ENCODE data around the gene DUSP14. TPM values are rescaled to one million over a fixed set of nuclear protein-coding genes. Genes with fewer than 3 reads are reported as not detected.

The DUSP14 gene
- total RNA-seq, 3 donors from 2014 or later (not counting 1 experiment from before 2014, with no cell fraction given) = 5.0 to 9.1 (median 5.3) TPM

GRCh38 chr17:37502009-37502936 lies 12.6 kb downstream of the DUSP14 start:
- intact Hi-C loops (cut with micrococcal nuclease) = no loop called here
- H3K4me1 ChIP-seq (ENCODE audit: control insufficient read depth, insufficient read depth, low read length) = no peaks in the 10 kb centered on the region
- WGBS (ENCODE audit: insufficient coverage) = 89% methylated on average over 9 of the region's 10 CpGs
- no peak for TF ChIP-seq CTCF (IDR thresholded peaks at IDR 0.05)
- ATAC-seq (no peak), DNase-seq (no peak)
- no peaks in the 10 kb centered on the region for H3K27me3 Mint-ChIP-seq (ENCODE audit: low read depth in 2 of 2)
- no peak overlapping the region for H3K27ac Mint-ChIP-seq
- H3K4me1 Mint-ChIP-seq = no peaks in the 10 kb centered on the region
- no peaks in the 10 kb centered on the region for H3K9me3 ChIP-seq (ENCODE audit: control insufficient read depth, insufficient read depth, low read length)
- H3K36me3 ChIP-seq (ENCODE audit: control insufficient read depth, insufficient read depth, low read length) = no peaks in the 10 kb centered on the region
- no peaks in the 10 kb centered on the region for H3K9me3 Mint-ChIP-seq
- H3K4me3 ChIP-seq (ENCODE audit: low read length) = no peak overlapping the region
- no peaks in the 10 kb centered on the region for H3K27me3 ChIP-seq (ENCODE audit: control insufficient read depth, insufficient read depth, low read length)
- H3K27ac ChIP-seq (ENCODE audit: low read length) = no peak overlapping the region
- H3K4me3 Mint-ChIP-seq = no peak overlapping the region
- no peaks in the 10 kb centered on the region for H3K36me3 Mint-ChIP-seq

GRCh38 chr17:37503148-37503547 lies 13.5 kb downstream of the DUSP14 start:
- Mint-ChIP-seq H3K9me3 (no peaks in the 10 kb centered on the region), H3K4me3 (no peak overlapping the region), H3K36me3 (no peaks in the 10 kb centered on the region), H3K4me1 (no peaks in the 10 kb centered on the region), H3K27me3 (ENCODE audit: low read depth in 2 of 2) (no peaks in the 10 kb centered on the region), H3K27ac (no peak overlapping the region)
- no peak for TF ChIP-seq CTCF (IDR thresholded peaks at IDR 0.05)
- intact Hi-C loops (cut with micrococcal nuclease) = no loop called here
- Histone ChIP-seq H3K36me3 (ENCODE audit: control insufficient read depth, insufficient read depth, low read length) (no peaks in the 10 kb centered on the region), H3K9me3 (ENCODE audit: control insufficient read depth, insufficient read depth, low read length) (no peaks in the 10 kb centered on the region), H3K27me3 (ENCODE audit: control insufficient read depth, insufficient read depth, low read length) (no peaks in the 10 kb centered on the region), H3K4me3 (ENCODE audit: low read length) (no peak overlapping the region), H3K4me1 (ENCODE audit: control insufficient read depth, insufficient read depth, low read length) (no peaks in the 10 kb centered on the region), H3K27ac (ENCODE audit: low read length) (no peak overlapping the region)
- ATAC-seq (no peak), DNase-seq (no peak)
- WGBS (ENCODE audit: insufficient coverage) = 87% methylated on average over 5 of the region's 6 CpGs

- H3K27ac Mint-ChIP-seq = no peak overlapping the region
- WGBS (ENCODE audit: insufficient coverage) = 84% methylated on average over 3 of the region's 3 CpGs
- H3K9me3 ChIP-seq (ENCODE audit: control insufficient read depth, insufficient read depth, low read length) = no peaks in the 10 kb centered on the region
- no peaks in the 10 kb centered on the region for H3K27me3 Mint-ChIP-seq (ENCODE audit: low read depth in 2 of 2)
- no peak overlapping the region for H3K4me3 Mint-ChIP-seq
- peaks cover 2% of the 10 kb centered on the region for H3K4me1 ChIP-seq (ENCODE audit: control insufficient read depth, insufficient read depth, low read length)
- DNase-seq (no peak), ATAC-seq (no peak)
- no peak for TF ChIP-seq CTCF (IDR thresholded peaks at IDR 0.05)
- intact Hi-C loops (cut with micrococcal nuclease) = no loop called here
- no peaks in the 10 kb centered on the region for H3K36me3 Mint-ChIP-seq
- H3K36me3 ChIP-seq (ENCODE audit: control insufficient read depth, insufficient read depth, low read length) = no peaks in the 10 kb centered on the region
- H3K27me3 ChIP-seq (ENCODE audit: control insufficient read depth, insufficient read depth, low read length) = no peaks in the 10 kb centered on the region
- peaks cover 9% of the 10 kb centered on the region in 2 donors for H3K4me1 Mint-ChIP-seq
- H3K27ac ChIP-seq (ENCODE audit: low read length) = no peak overlapping the region
- no peaks in the 10 kb centered on the region for H3K9me3 Mint-ChIP-seq
- H3K4me3 ChIP-seq (ENCODE audit: low read length) = no peak overlapping the region
These were observed 15.6 kb downstream of the DUSP14 start for GRCh38 chr17:37505333-37505732.

Measured in natural killer cell (primary cell).